NOMO-1 treated with DMSO at 0.1 percent for 48 hours (cell line): ENCODE results near the gene ZNF486.
"Not testable (repeated sequence)": the region's sequence is repeated elsewhere in the genome, so short reads cannot be mapped to it uniquely, and the experiment has no call there.

Experiments used
- DNase-seq: peaks from one replicate; lab custom pipeline; 2025; ENCODE audit not compliant: unreplicated experiment; lab: John Stamatoyannopoulos, UW

The ZNF486 gene

DNA sequence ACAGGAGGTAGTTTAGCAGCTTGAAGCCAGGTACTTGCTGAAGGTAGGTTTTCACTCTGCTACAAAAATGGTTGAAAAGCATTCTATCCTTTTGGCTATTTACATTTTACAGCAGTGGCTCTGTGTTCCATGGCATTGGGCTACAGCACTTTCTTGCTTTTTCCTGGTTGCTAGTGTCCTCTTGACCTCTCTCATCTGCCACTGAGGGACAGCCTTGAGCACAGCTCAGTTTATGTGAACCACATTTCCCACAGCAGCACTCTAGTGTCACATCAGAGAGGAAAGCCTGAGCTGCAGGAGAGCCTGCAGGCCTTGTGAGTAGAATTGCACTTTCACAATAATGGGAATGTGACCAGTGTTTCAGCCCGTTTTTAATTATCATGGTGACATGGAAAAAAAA is 54.6 kb downstream of the ZNF486 start:
- DNase-seq: not testable (repeated sequence)

- no peak for DNase-seq
These were observed 66.1 kb downstream of the ZNF486 start for GRCh38 chr19:20233105-20233504.

DNA sequence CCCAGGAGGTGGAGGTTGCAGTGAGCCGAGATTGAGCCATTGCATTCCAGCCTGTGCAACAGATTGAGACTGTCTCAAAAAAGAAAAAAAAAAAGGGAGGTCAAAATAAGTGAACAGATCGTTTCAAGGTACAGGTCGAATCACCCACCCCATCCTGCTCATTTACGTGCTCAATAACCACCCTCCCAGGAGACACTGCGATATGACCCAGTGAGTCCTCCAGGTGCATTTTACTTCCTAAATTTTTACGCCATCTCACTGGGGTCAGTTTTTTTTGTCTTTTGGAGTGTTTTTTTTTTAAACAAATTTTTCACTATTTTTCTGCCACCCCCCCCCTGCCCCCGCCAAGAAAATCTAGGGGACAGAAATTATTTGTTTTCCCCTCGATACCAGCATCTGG is 68.1 kb downstream of the ZNF486 start:
- DNase-seq: no peak

GRCh38 chr19:20237773-20238623 is 71.0 kb downstream of the ZNF486 start:
- DNase-seq: no peak

GRCh38 chr19:20243629-20244028 is 76.6 kb downstream of the ZNF486 start:
- DNase-seq: no peak

GRCh38 chr19:20244356-20244755 is 77.3 kb downstream of the ZNF486 start:
- DNase-seq: no peak

GRCh38 chr19:20245309-20245708 is 78.3 kb downstream of the ZNF486 start:
- no peak for DNase-seq

DNA sequence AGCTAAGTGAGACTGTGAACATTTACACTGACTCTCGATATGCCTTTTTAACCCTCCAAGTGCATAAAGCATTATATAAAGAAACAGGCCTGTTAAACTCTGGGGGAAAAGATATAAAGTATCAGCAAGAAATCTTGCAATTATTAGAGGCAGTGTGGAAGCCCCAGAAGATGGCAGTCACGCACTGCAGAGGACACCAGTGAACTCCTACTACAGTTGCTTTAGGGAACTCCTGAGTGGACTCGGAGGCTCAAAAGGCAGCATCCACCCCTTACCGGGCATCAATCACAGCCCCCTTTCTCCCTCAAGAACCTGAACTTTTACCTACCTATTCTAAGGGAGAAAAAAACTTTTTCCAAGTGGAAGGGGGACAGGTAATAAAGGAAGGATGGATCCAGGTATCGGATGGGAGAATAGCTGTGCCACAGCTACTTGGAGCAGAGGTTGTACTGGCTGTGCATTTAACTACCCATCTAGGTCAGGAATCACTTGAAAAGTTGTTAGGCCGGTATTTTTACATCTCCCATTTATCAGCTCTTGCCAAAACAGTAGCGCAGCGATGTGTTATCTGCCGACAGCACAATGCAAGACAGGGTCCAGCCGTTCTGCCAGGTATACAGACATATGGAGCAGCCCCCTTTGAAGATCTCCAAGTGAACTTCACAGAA is 80.1 kb downstream of the ZNF486 start:
- no peak for DNase-seq

DNA sequence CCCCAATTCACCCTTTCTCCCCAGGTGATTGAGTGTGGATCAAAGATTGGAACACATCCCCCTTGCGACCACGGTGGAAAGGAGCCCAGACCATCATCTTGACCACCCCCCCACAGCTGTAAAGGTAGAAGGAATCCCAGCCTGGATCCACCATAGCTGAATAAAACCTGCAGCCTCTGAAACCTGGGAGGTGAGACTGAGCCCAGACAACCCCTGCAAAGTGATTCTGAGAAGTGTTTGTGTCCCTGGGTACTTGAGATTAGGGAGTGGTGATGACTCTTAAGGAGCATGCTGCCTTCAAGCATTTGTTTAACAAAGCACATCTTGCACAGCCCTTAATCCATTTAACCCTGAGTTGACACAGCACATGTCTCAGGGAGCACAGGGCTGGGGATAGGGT is 81.2 kb downstream of the ZNF486 start:
- not testable (repeated sequence) for DNase-seq
